ENCODE results near the gene SHROOM3. TPM values are rescaled to one million over a fixed set of nuclear protein-coding genes. Genes with fewer than 3 reads are reported as not detected.

The SHROOM3 gene
- total and polyA plus RNA-seq, 2 experiments from 2014 or later, result 11.3 to 73.5 TPM

DNA sequence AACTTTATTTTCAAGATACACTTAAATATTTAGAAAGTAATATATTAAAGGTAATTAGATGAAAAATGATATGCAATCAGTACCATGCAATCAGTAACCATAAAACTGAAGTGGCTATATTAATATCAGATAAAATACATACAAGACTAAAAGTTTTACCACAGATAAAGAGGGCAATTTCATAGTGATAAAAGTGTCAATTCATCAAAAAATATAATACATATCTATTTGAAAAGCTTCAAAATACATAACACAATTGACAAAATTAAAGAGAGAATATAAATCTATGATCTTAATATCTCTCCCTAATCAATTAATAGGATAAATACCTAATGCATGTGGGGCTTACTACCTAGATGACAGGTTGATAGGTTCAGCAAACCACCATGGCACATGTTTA is 357.4 kb downstream of the SHROOM3 start (continued):
- TF ChIP-seq EZH2 (IDR thresholded peaks at IDR 0.05; ENCODE audit: low read depth, unreplicated experiment) (no peak), EZH2phosphoT487 (IDR thresholded peaks at IDR 0.05; ENCODE audit: unreplicated experiment) (no peak), STAT1 (IDR thresholded peaks at IDR 0.05; ENCODE audit: unreplicated experiment) (no peak), JUNB (IDR thresholded peaks at IDR 0.05; ENCODE audit: unreplicated experiment) (no peak), ZNF331 (CRISPR knock-in tag; IDR thresholded peaks at IDR 0.05; ENCODE audit: low read depth) (no peak)
- TF ChIP-seq, protein P1, sequence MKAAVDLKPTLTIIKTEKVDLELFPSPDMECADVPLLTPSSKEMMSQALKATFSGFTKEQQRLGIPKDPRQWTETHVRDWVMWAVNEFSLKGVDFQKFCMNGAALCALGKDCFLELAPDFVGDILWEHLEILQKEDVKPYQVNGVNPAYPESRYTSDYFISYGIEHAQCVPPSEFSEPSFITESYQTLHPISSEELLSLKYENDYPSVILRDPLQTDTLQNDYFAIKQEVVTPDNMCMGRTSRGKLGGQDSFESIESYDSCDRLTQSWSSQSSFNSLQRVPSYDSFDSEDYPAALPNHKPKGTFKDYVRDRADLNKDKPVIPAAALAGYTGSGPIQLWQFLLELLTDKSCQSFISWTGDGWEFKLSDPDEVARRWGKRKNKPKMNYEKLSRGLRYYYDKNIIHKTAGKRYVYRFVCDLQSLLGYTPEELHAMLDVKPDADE (IDR thresholded peaks at IDR 0.05), result no peak

DNA sequence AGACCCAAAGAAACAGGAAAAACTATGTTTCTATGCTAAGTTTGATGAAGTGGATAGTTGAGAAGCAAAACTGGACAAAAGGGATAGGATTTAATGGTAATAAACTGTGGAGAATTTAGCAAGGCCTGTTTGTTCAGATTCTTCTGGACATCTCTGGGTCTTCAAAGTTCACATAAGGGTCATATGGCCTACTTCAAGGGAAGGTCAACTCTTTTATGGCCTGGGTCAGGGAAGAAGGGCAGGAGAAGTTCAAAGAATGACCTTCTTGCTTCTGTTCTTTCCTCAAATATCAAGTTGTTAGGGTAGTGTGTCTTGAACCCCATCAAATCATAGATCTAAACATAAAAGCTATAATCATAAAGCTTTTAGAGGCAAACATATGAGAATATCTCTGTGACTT is 360.2 kb downstream of the SHROOM3 start:
- Mint-ChIP-seq H3K36me3 (ENCODE audit: low read depth) (no peaks in the 10 kb centered on the region), H3K27me3 (ENCODE audit: insufficient read depth, low read depth, poor library complexity) (no peaks in the 10 kb centered on the region), H3K27ac (no peak overlapping the region), H3K4me1 (no peaks in the 10 kb centered on the region; the same call in 2 of the 3 replicates), H3K9me3 (no peaks in the 10 kb centered on the region), H3K4me3 (no peak overlapping the region)
- no peaks in the 10 kb centered on the region for H4K20me1 ChIP-seq (replicated peaks; ENCODE audit: insufficient read depth)
- DNase-seq (ENCODE audit: low spot score), result no peak
- H3K27me3 ChIP-seq (ENCODE audit: insufficient read depth), result 0 out of 2 replicates have a peak, but pooled peaks cover 4% of the 10 kb centered on the region
- H3K36me3 ChIP-seq (ENCODE audit: insufficient read depth), result no peaks in the 10 kb centered on the region
- no peak overlapping the region for H3K4me3 ChIP-seq
- no peaks in the 10 kb centered on the region for H3F3A ChIP-seq (replicated peaks; ENCODE audit: low read depth)
- no peak overlapping the region for H3K27ac ChIP-seq (ENCODE audit: low read depth)
- H3K4me2 ChIP-seq, result no peak overlapping the region
- no peak for ATAC-seq
- no peaks in the 10 kb centered on the region for H3K4me1 ChIP-seq (ENCODE audit: insufficient read depth)
- H2AFZ ChIP-seq, result no peak overlapping the region
- H3K79me2 ChIP-seq (replicated peaks; ENCODE audit: insufficient read depth), result no peaks in the 10 kb centered on the region
- 0 out of 2 replicates have a peak, but pooled peaks cover 4% of the 10 kb centered on the region for H3K9me2 ChIP-seq (ENCODE audit: insufficient read depth)
- TF ChIP-seq JUNB (IDR thresholded peaks at IDR 0.05; ENCODE audit: unreplicated experiment) (no peak), EZH2 (IDR thresholded peaks at IDR 0.05; ENCODE audit: low read depth, unreplicated experiment) (no peak), POLR2AphosphoS5 (IDR thresholded peaks at IDR 0.05; ENCODE audit: low read depth) (no peak), STAT1 (IDR thresholded peaks at IDR 0.05; ENCODE audit: unreplicated experiment) (no peak), NANOG (IDR thresholded peaks at IDR 0.05; ENCODE audit: borderline replicate concordance) (no peak), CREB1 (CRISPR knock-in tag; IDR thresholded peaks at IDR 0.05; ENCODE audit: low read depth) (no peak), ZNF114 (CRISPR knock-in tag; IDR thresholded peaks at IDR 0.05) (no peak)
- TF ChIP-seq, protein P2, sequence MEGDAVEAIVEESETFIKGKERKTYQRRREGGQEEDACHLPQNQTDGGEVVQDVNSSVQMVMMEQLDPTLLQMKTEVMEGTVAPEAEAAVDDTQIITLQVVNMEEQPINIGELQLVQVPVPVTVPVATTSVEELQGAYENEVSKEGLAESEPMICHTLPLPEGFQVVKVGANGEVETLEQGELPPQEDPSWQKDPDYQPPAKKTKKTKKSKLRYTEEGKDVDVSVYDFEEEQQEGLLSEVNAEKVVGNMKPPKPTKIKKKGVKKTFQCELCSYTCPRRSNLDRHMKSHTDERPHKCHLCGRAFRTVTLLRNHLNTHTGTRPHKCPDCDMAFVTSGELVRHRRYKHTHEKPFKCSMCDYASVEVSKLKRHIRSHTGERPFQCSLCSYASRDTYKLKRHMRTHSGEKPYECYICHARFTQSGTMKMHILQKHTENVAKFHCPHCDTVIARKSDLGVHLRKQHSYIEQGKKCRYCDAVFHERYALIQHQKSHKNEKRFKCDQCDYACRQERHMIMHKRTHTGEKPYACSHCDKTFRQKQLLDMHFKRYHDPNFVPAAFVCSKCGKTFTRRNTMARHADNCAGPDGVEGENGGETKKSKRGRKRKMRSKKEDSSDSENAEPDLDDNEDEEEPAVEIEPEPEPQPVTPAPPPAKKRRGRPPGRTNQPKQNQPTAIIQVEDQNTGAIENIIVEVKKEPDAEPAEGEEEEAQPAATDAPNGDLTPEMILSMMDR (conservative IDR thresholded peaks at IDR 0.05; ENCODE audit: low read depth in 2 of 2), result no peak
- TF ChIP-seq, protein P3, sequence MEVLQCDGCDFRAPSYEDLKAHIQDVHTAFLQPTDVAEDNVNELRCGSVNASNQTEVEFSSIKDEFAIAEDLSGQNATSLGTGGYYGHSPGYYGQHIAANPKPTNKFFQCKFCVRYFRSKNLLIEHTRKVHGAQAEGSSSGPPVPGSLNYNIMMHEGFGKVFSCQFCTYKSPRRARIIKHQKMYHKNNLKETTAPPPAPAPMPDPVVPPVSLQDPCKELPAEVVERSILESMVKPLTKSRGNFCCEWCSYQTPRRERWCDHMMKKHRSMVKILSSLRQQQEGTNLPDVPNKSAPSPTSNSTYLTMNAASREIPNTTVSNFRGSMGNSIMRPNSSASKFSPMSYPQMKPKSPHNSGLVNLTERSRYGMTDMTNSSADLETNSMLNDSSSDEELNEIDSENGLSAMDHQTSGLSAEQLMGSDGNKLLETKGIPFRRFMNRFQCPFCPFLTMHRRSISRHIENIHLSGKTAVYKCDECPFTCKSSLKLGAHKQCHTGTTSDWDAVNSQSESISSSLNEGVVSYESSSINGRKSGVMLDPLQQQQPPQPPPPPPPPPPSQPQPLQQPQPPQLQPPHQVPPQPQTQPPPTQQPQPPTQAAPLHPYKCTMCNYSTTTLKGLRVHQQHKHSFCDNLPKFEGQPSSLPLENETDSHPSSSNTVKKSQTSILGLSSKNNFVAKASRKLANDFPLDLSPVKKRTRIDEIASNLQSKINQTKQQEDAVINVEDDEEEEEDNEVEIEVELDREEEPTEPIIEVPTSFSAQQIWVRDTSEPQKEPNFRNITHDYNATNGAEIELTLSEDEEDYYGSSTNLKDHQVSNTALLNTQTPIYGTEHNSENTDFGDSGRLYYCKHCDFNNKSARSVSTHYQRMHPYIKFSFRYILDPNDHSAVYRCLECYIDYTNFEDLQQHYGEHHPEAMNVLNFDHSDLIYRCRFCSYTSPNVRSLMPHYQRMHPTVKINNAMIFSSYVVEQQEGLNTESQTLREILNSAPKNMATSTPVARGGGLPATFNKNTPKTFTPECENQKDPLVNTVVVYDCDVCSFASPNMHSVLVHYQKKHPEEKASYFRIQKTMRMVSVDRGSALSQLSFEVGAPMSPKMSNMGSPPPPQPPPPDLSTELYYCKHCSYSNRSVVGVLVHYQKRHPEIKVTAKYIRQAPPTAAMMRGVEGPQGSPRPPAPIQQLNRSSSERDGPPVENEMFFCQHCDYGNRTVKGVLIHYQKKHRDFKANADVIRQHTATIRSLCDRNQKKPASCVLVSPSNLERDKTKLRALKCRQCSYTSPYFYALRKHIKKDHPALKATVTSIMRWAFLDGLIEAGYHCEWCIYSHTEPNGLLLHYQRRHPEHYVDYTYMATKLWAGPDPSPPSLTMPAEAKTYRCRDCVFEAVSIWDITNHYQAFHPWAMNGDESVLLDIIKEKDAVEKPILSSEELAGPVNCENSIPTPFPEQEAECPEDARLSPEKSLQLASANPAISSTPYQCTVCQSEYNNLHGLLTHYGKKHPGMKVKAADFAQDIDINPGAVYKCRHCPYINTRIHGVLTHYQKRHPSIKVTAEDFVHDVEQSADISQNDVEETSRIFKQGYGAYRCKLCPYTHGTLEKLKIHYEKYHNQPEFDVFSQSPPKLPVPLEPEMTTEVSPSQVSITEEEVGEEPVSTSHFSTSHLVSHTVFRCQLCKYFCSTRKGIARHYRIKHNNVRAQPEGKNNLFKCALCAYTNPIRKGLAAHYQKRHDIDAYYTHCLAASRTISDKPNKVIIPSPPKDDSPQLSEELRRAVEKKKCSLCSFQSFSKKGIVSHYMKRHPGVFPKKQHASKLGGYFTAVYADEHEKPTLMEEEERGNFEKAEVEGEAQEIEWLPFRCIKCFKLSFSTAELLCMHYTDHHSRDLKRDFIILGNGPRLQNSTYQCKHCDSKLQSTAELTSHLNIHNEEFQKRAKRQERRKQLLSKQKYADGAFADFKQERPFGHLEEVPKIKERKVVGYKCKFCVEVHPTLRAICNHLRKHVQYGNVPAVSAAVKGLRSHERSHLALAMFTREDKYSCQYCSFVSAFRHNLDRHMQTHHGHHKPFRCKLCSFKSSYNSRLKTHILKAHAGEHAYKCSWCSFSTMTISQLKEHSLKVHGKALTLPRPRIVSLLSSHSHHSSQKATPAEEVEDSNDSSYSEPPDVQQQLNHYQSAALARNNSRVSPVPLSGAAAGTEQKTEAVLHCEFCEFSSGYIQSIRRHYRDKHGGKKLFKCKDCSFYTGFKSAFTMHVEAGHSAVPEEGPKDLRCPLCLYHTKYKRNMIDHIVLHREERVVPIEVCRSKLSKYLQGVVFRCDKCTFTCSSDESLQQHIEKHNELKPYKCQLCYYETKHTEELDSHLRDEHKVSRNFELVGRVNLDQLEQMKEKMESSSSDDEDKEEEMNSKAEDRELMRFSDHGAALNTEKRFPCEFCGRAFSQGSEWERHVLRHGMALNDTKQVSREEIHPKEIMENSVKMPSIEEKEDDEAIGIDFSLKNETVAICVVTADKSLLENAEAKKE (CRISPR knock-in tag; IDR thresholded peaks at IDR 0.05), result no peak
- TF ChIP-seq, protein P1 (IDR thresholded peaks at IDR 0.05), result no peak

Data from GM23338 (cell line).